Panc1 (cell line): Measurements from ENCODE around the gene MBOAT7.

Experiments used
- CTCF ChIP-seq: fragments of 450-650 bp; IDR thresholded peaks from 2 replicates; pipeline ENCODE4 v1.5.1; 2017; ENCODE audit warnings: mild to moderate bottlenecking
- POLR2AphosphoS5 ChIP-seq: IDR thresholded peaks from 2 replicates; pipeline ENCODE4 v1.6.1; 2012; ENCODE audit warnings: mild to moderate bottlenecking, low read depth, low read length, moderate library complexity

DNA sequence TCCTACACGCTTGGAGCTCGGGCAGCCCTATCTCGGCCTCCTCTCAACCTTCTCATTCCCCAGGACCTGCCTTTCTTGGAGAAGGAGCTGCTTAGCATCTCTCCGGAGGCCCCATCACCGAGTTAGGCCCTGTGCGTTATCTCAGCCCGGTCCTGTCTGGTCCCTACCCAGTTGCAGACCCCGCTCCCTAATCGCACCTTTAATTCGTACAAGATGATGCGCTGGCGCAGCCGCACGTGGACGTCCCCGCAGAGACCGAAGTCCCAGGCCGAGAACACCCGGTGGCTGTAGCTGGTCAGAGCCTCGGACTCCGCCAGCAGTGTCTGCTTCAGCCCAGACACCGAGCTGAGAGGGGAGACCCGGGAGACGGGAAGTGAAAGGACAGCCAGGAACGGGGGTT lies 24.2 kb downstream of the MBOAT7 start:
- no peak for TF ChIP-seq POLR2AphosphoS5
- no peak for TF ChIP-seq CTCF
